Motor neuron (in vitro differentiated cells): ENCODE results near the gene ARHGEF10L. TPM values are rescaled to one million over a fixed set of nuclear protein-coding genes. Genes with fewer than 3 reads are reported as not detected.
A peak's percentile ranks its signal among the peaks of the same experiment; 100 is the strongest.

Source experiments
- ATAC-seq, 8 experiments: fragments of 200-7000 bp; cut with Tn5 transposase; replicated peaks in 6 of 8; 2 replicates each; pipeline ENCODE4 v1.8.0; 2021; ENCODE audit warnings: mild to moderate bottlenecking in 8 of 8, moderate library complexity in 8 of 8
- H3K27ac ChIP-seq, 2 donors: fragments of 250-450 bp; sonication (Bioruptor Pico); 2 replicates each; pipeline ENCODE4 v1.9.0; 2021; ENCODE audit warnings: antibody characterized with exemption in 2 of 2, mild to moderate bottlenecking in 2 of 2, moderate library complexity in 1 of 2
- H3K4me1 ChIP-seq, 2 donors: fragments of 250-450 bp; sonication (Bioruptor Pico); replicated peaks in 1 of 2; 2 replicates each; pipeline ENCODE4 v1.6.1; 2021; ENCODE audit warnings: antibody characterized with exemption in 2 of 2, mild to moderate bottlenecking in 2 of 2, moderate library complexity in 1 of 2
- H3K4me3 ChIP-seq, 5 donors: fragments of 250-450 bp; sonication (Bioruptor Pico); 2 replicates each; pipeline ENCODE4 v1.9.0; 2021; ENCODE audit warnings: antibody characterized with exemption in 5 of 5, mild to moderate bottlenecking in 5 of 5, moderate library complexity in 4 of 5
- WGBS, 10 experiments: fragments of 450-650 bp; shearing (Covaris generic); methylation state at CpG; one replicate each; pipeline ENCODE4 v1.0.0; 2022; 5-methylcytosine and 5-hydroxymethylcytosine counted together
- in situ Hi-C, 9 experiments: fragments of 400-800 bp; cut with MboI; loops; one replicate each; pipeline ENCODE4 v1.15.0; 2021; ENCODE audit warnings: low sequenced_read_pairs in 9 of 9, low pct_unique_long_range_greater_than_20kb in 2 of 9; ENCODE audit not compliant: unreplicated experiment in 9 of 9
- total RNA-seq, 8 experiments: library from RNA; unstranded; fragments of 300-600 nt; gene quantifications; 2 replicates each; pipeline versions ENCODE4 v1.2.3 to v1.2.4, GENCODE V29; 2022

ARHGEF10L gene
- total RNA-seq, 8 experiments from 2014 or later, result 2.5 to 41.4 (median 26.1) TPM

DNA sequence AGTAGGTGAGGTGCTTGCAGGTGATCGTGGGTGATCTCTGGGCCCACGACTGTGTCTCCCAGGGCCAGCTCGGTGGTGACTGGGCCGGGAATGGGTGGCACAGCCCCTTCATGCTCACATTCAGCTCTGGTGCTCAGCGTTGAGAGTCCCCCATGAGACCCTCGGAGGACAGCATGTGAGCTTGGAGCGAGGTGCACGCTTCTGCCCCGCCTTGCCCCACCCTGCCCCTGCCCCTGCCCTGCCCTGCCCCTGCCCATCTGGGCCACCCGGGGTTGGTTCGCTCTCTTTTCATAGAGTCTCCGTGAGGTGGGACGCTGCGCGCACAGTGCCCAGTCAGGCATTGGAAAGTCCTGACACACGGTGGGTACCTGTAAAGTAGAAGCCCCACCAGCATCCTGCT is 140.4 kb downstream of the ARHGEF10L start:
- peak overlapping the region in 1 of 2 donors; percentile 31 for H3K27ac ChIP-seq
- no peak for ATAC-seq
- peaks cover 36 to 40% of the 10 kb centered on the region in 2 donors for H3K4me1 ChIP-seq
- no peak overlapping the region for H3K4me3 ChIP-seq
- in situ Hi-C loops, result no loop called here
- 65 to 100% methylated on average over 2 to 4 of the region's 16 CpGs; no CpG with 5 or more reads in 8 of the 10 experiments for WGBS, 10 experiments

DNA sequence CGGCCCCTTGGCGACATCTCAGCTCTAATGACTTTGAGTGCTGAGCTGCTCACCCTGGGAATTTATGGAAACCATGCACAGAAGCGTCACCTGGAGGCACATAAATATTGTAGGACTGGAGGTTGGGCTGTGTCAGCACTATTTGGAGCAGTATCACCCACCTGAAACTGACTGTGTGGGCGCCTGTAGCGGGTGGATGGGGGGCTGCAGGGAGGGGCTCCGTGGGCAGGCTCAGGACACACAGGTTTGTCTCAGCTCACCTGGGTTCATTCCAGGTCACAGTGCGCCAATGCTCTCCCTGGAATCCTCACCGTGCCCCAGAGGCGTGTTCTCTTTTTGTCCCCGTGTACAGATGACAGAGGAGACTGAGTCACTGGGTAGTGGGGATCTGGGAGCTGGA is 140.8 kb downstream of the ARHGEF10L start:
- H3K27ac ChIP-seq, result peak overlapping the region in 1 of 2 donors; percentile 31
- in situ Hi-C loops, result no loop called here
- no peak overlapping the region for H3K4me3 ChIP-seq
- 40 to 100% (median 89%) methylated on average over 1 to 5 of the region's 10 CpGs; no CpG with 5 or more reads in 3 of the 10 experiments for WGBS, 10 experiments
- peak in 1 of 8 experiments; percentile 32 for ATAC-seq
- H3K4me1 ChIP-seq, result peaks cover 36 to 37% of the 10 kb centered on the region in 2 donors

DNA sequence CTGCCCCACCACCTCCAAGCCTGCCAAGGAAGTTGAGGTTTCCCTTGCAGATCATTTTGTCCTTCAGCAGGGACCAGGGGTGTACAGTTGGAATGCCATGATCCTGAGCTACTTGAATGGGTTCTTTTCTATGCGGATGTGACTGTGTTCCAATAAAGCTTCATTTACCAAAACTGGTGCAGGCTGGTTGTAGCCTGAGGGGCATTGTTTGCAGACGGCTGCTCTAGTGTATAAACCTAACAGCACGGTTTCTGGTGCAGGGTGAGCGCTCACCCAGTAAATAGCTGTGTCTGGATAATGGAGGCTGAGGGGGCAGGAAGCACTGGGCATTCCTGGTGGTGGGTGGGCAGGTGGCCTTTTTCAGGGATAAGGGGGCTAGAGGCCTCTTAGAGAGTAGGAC is 142.9 kb downstream of the ARHGEF10L start:
- H3K27ac ChIP-seq, result peak overlapping the region; percentile 64 to 70
- no peak overlapping the region for H3K4me3 ChIP-seq
- WGBS, 10 experiments, result 33 to 100% (median 62%) methylated on average over 1 to 4 of the region's 4 CpGs; no CpG with 5 or more reads in 4 of the 10 experiments
- H3K4me1 ChIP-seq, result peaks cover 37 to 43% of the 10 kb centered on the region in 2 donors
- peak in 6 of 8 experiments; percentile 78 to 92 (median 81) for ATAC-seq
- in situ Hi-C loops, result no loop called here

- H3K4me1 ChIP-seq, result peaks cover 37 to 43% of the 10 kb centered on the region in 2 donors
- in situ Hi-C loops, result no loop called here
- no peak overlapping the region for H3K4me3 ChIP-seq
- 91 to 100% (median 98%) methylated on average over 3 to 9 of the region's 11 CpGs; no CpG with 5 or more reads in 6 of the 10 experiments for WGBS, 10 experiments
- peak overlapping the region; percentile 18 to 25 for H3K27ac ChIP-seq
- ATAC-seq, result no peak
Measured at GRCh38 chr1:17683598-17683997, 144.1 kb downstream of the ARHGEF10L start.

GRCh38 chr1:17684810-17685209 is 145.3 kb downstream of the ARHGEF10L start:
- Histone ChIP-seq H3K4me3 (no peak overlapping the region), H3K4me1 (peaks cover 37 to 42% of the 10 kb centered on the region in 2 donors)
- WGBS, 10 experiments, result 49 to 100% (median 66%) methylated on average over 3 to 6 of the region's 8 CpGs; no CpG with 5 or more reads in 4 of the 10 experiments

GRCh38 chr1:17686258-17686657 is 146.8 kb downstream of the ARHGEF10L start:
- peaks cover 47 to 48% of the 10 kb centered on the region in 2 donors for H3K4me1 ChIP-seq
- in situ Hi-C loops, result no loop called here
- H3K27ac ChIP-seq, result no peak overlapping the region
- WGBS, 10 experiments, result 87 to 100% (median 91%) methylated on average over 1 to 7 of the region's 7 CpGs; no CpG with 5 or more reads in 4 of the 10 experiments
- ATAC-seq, result no peak
- H3K4me3 ChIP-seq, result no peak overlapping the region

More at GRCh38 chr1:17684810-17685209, 145.3 kb downstream of the ARHGEF10L start:
- peak overlapping the region; percentile 18 to 64 for H3K27ac ChIP-seq
- in situ Hi-C loops, result no loop called here
- peak in 4 of 8 experiments; percentile 34 to 44 (median 37) for ATAC-seq

- H3K4me3 ChIP-seq, result no peak overlapping the region
- ATAC-seq, result no peak
- in situ Hi-C loops, result no loop called here
- H3K27ac ChIP-seq, result no peak overlapping the region
- 41 to 100% (median 85%) methylated on average over 2 to 7 of the region's 7 CpGs; no CpG with 5 or more reads in 1 of the 10 experiments for WGBS, 10 experiments
- peaks cover 43 to 46% of the 10 kb centered on the region in 2 donors for H3K4me1 ChIP-seq
Measured at GRCh38 chr1:17687145-17687544, 147.6 kb downstream of the ARHGEF10L start.

- H3K4me1 ChIP-seq, result peaks cover 35 to 37% of the 10 kb centered on the region in 2 donors
- H3K4me3 ChIP-seq, result no peak overlapping the region
- in situ Hi-C loops, result no loop called here
- ATAC-seq, result no peak
- no peak overlapping the region for H3K27ac ChIP-seq
- WGBS, 10 experiments, result 79 to 100% (median 93%) methylated on average over 2 to 5 of the region's 8 CpGs; no CpG with 5 or more reads in 3 of the 10 experiments
Measured at GRCh38 chr1:17688217-17688810, 148.8 kb downstream of the ARHGEF10L start.

- H3K4me3 ChIP-seq, result no peak overlapping the region
- in situ Hi-C loops, result no loop called here
- 80 to 100% (median 83%) methylated on average over 1 to 6 of the region's 9 CpGs; no CpG with 5 or more reads in 7 of the 10 experiments for WGBS, 10 experiments
- ATAC-seq, result no peak
- peaks cover 28 to 32% of the 10 kb centered on the region in 2 donors for H3K4me1 ChIP-seq
- no peak overlapping the region for H3K27ac ChIP-seq
Measured at GRCh38 chr1:17689011-17689410, 149.5 kb downstream of the ARHGEF10L start.

DNA sequence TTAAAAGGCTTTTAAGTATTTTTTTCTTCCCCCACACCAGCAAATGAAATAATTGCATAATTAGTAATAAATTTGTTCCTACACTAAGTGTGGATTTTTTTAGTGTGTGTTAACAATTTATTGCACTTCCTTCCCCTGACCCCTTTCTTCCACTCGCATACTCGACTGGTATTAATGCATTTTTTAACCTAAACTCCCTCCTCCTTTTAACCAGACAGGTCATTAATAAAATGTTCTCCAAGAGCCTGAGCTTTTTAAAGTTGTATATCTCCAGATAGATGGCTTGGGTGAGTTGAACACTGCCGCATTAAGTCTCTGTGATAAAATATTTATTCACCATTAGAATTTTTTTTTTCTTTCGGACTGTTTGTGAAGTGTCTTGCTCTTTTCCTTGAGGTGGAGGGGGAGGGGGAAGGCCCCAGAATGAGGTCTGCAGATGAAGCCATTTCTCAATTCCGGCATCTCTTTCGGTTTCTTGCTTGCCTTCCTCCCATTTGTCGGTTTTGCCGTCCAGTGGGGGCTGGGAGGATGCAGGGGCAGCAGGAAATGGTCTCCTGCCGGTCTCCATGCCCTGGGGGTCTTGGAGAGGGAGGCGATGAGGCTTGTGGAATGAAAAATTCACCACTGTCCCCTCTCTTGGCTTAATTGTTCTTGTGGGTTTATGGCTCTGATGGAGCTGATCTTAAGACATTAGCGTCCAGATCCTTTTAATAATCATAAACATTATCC is 151.6 kb downstream of the ARHGEF10L start:
- Histone ChIP-seq H3K4me1 (peaks cover 16 to 21% of the 10 kb centered on the region in 2 donors), H3K4me3 (no peak overlapping the region), H3K27ac (no peak overlapping the region)
- WGBS, 10 experiments, result 14 to 100% (median 57%) methylated on average over 1 to 11 of the region's 11 CpGs
- in situ Hi-C loops, result no loop called here
- ATAC-seq, result peak in 4 of 8 experiments; percentile 10 to 67 (median 28)

- Histone ChIP-seq H3K4me1 (peaks cover 19 to 20% of the 10 kb centered on the region in 2 donors), H3K27ac (no peak overlapping the region), H3K4me3 (no peak overlapping the region)
- in situ Hi-C loops, result no loop called here
- WGBS, 10 experiments, result 37 to 100% (median 71%) methylated on average over 1 to 6 of the region's 9 CpGs; no CpG with 5 or more reads in 5 of the 10 experiments
- no peak for ATAC-seq
Measured at GRCh38 chr1:17692645-17693044, 153.1 kb downstream of the ARHGEF10L start.

GRCh38 chr1:17696417-17697301 is 157.2 kb downstream of the ARHGEF10L start:
- ATAC-seq, result peak in 7 of 8 experiments; percentile 38 to 96 (median 52)
- H3K27ac ChIP-seq, result no peak overlapping the region
- in situ Hi-C loops, result no loop called here
- no peak overlapping the region for H3K4me3 ChIP-seq
- peaks cover 32 to 35% of the 10 kb centered on the region in 2 donors for H3K4me1 ChIP-seq
- 28 to 96% (median 52%) methylated on average over 2 to 13 of the region's 42 CpGs; no CpG with 5 or more reads in 2 of the 10 experiments for WGBS, 10 experiments
